RWPE1 (cell line): Measurements from ENCODE around the gene TATDN3.
"Not testable (repeated sequence)": the region's sequence is repeated elsewhere in the genome, so short reads cannot be mapped to it uniquely, and the experiment has no call there.

Experiments used
- CTCF ChIA-PET: fragments of 350-600 bp; sonication (Branson Sonifier 250); formaldehyde crosslinking; extraction: SDS; loops from one replicate; lab custom pipeline; 2021; lab: Yijun Ruan, JAX
- POLR2A ChIA-PET: fragments of 400-600 bp; formaldehyde crosslinking; extraction: SDS; loops from one replicate; lab custom pipeline; 2020; ENCODE audit warnings: antibody characterized with exemption; ENCODE audit not compliant: low non-redundant PET; lab: Yijun Ruan, JAX
- DNase-seq: peaks from one replicate; pipeline ENCODE4 v3.0.0; 2012; ENCODE audit warnings: low spot score
- H3K27ac ChIP-seq: fragments of 450-650 bp; 2 replicates; pipeline ENCODE4 v1.5.1; 2017
- CTCF ChIP-seq: fragments of 450-650 bp; conservative IDR thresholded peaks from 2 replicates; pipeline ENCODE4 v1.5.1; 2017; ENCODE audit warnings: low read depth, mild to moderate bottlenecking

The TATDN3 gene

GRCh38 chr1:212760126-212760823 lies 31.4 kb upstream of the TATDN3 start:
- DNase-seq = no peak
- CTCF ChIA-PET = interaction anchor here (0.9 kb wide), 1 partner anchor 11 kb away, joined by 4 read pairs; no protein-coding TSS in a partner anchor
- TF ChIP-seq CTCF = no peak
- no peak overlapping the region for H3K27ac ChIP-seq
- POLR2A ChIA-PET = no interaction called here

- ChIA-PET POLR2A (no interaction called here), CTCF (no interaction called here)
- H3K27ac ChIP-seq = no peak overlapping the region
- no peak for TF ChIP-seq CTCF
- no peak for DNase-seq
These were observed 29.5 kb upstream of the TATDN3 start for GRCh38 chr1:212762234-212762633.

- H3K27ac ChIP-seq = no peak overlapping the region
- no peak for TF ChIP-seq CTCF
- ChIA-PET POLR2A (no interaction called here), CTCF (no interaction called here)
- DNase-seq = no peak
These were observed 28.9 kb upstream of the TATDN3 start for GRCh38 chr1:212762839-212763238.

GRCh38 chr1:212764718-212765281 lies 26.9 kb upstream of the TATDN3 start:
- CTCF ChIA-PET = interaction anchor here (0.7 to 1.4 kb wide), 3 partner anchors 15 to 714 kb away, joined by 3 to 5 read pairs (median 3); no protein-coding TSS in a partner anchor
- H3K27ac ChIP-seq, POLR2A ChIA-PET, DNase-seq: not testable (repeated sequence)

- H3K27ac ChIP-seq, POLR2A ChIA-PET, DNase-seq: not testable (repeated sequence)
- CTCF ChIA-PET = interaction anchor here (0.7 kb wide), 1 partner anchor 471 kb away, joined by 3 read pairs; no protein-coding TSS in a partner anchor
These were observed 24.9 kb upstream of the TATDN3 start for GRCh38 chr1:212766825-212767224.

DNA sequence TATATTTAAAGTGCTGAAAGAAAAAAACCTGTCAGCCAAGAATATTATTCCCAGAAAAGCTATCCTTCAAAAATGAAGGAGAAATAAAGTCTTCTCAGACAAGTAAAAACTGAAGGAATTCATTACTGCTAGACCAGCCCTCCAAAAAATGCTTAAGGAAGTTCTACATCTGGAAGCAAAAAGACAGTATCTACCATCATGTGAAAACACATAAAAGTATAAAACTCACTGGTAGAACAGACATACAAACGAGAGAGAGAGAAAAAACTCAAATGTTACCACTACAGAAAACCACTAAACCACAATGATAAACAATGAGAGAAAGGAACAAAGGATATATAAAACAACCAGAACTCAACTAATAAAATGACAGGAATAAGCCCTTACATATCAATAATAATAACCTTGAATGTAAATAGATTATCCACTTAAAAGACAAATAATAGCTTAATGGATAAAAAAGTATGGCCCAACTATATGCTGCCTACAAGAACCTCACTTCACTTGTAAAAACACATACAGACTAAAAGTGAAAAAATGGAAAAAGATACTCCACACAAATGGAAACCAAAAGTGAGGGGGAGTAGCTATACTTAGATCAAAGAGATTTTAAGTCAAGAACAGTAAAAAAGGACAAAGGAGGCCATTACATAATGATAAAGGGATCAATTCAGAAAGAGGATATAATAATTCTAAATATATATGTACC lies 22.1 kb upstream of the TATDN3 start:
- no peak for TF ChIP-seq CTCF
- H3K27ac ChIP-seq = no peak overlapping the region
- POLR2A ChIA-PET = no interaction called here
- DNase-seq = no peak
- CTCF ChIA-PET = interaction anchor here (0.7 to 1.5 kb wide), 2 partner anchors 19 to 69 kb away, joined by 3 read pairs; no protein-coding TSS in a partner anchor

DNA sequence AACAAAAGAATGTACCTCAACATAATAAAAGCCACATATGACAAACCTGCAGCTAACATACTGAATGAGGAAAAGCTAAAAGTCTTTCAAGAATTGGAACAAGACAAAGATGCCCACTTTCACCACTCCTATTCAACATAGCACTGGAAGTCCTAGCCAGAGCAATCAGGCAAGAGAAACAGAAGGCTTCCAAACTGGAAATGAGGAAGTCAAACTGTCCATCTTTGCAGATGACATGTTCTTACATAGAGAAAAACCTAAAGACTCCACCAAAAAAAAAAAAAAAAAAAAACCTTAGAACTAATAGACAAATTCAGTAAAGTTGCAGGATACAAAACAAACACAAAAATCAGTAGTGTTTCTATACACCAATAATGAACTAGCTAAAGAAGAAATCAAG lies 20.4 kb upstream of the TATDN3 start:
- POLR2A ChIA-PET = no interaction called here
- CTCF ChIA-PET = interaction anchor here (0.7 kb wide), 1 partner anchor 16 kb away, joined by 13 read pairs; no protein-coding TSS in a partner anchor
- TF ChIP-seq CTCF = no peak
- no peak for DNase-seq
- H3K27ac ChIP-seq = no peak overlapping the region
